H1 (cell line): Measurements from ENCODE around the gene ANKFY1. TPM values are rescaled to one million over a fixed set of nuclear protein-coding genes. Genes with fewer than 3 reads are reported as not detected.

Experiments
- CTCF ChIA-PET: fragments of 300-600 bp; sonication (Branson Sonifier 250); formaldehyde crosslinking; loops from one replicate; lab custom pipeline; 2021; ENCODE audit not compliant: partially characterized antibody; lab: Charles Lee
- POLR2A ChIA-PET: fragments of 300-600 bp; sonication (Branson Sonifier 250); formaldehyde crosslinking; loops from one replicate; lab custom pipeline; 2021; ENCODE audit warnings: inconsistent platforms; ENCODE audit not compliant: partially characterized antibody; lab: Charles Lee
- DNase-seq, 2 experiments: peaks; one replicate each; pipeline versions ENCODE4 v3.0.0 to v3.0.0-alpha.2; 2010 to 2022; ENCODE audit warnings: low spot score in 2 of 2, low read depth in 1 of 2, mixed read lengths in 1 of 2
- FAIRE-seq: peaks from 2 replicates; lab custom pipeline; 2011; peaks lifted over from hg19 to GRCh38; lab: Jason Lieb, UNC
- H2AFZ ChIP-seq: 2 replicates; pipeline ENCODE4 v1.8.1; 2012; ENCODE audit warnings: low read length, inconsistent platforms
- H2AK5ac ChIP-seq: 2 replicates; pipeline ENCODE4 v1.6.1; 2013; ENCODE audit warnings: low read depth, low read length
- H2BK120ac ChIP-seq: replicated peaks from 2 replicates; pipeline ENCODE3; 2013; ENCODE audit warnings: low read depth, low read length, inconsistent platforms
- H2BK12ac ChIP-seq: 2 replicates; pipeline ENCODE4 v1.6.1; 2013; ENCODE audit warnings: low read depth, low read length
- H2BK15ac ChIP-seq: 2 replicates; pipeline ENCODE4 v1.6.1; 2013; ENCODE audit warnings: low read length
- H2BK20ac ChIP-seq: 2 replicates; pipeline ENCODE4 v1.6.1; 2013; ENCODE audit warnings: low read length
- H2BK5ac ChIP-seq: 2 replicates; pipeline ENCODE4 v1.6.1; 2013; ENCODE audit warnings: low read depth, low read length
- H3K14ac ChIP-seq: 2 replicates; pipeline ENCODE4 v1.6.1; 2013; ENCODE audit warnings: inconsistent platforms; ENCODE audit not compliant: insufficient read length
- H3K18ac ChIP-seq: 2 replicates; pipeline ENCODE4 v1.6.1; 2013; ENCODE audit warnings: low read length; ENCODE audit errors: extremely low read depth
- H3K23ac ChIP-seq: 2 replicates; pipeline ENCODE4 v1.6.1; 2013; ENCODE audit warnings: inconsistent platforms; ENCODE audit not compliant: insufficient read length
- H3K23me2 ChIP-seq: 2 replicates; pipeline ENCODE4 v1.6.1; 2013; ENCODE audit warnings: low read depth, low read length
- H3K27ac ChIP-seq: 2 replicates; pipeline ENCODE4 v1.6.1; 2011; ENCODE audit warnings: low read depth, low read length, inconsistent platforms
- H3K27me3 ChIP-seq, 4 experiments: replicated peaks in 1 of 4; 1 replicate in 1 of 4; 2 replicates in 3 of 4; pipeline versions ENCODE4 v1.6.1 to v1.8.1; 2011 to 2013; ENCODE audit warnings: low read length in 3 of 4, mild to moderate bottlenecking in 3 of 4, inconsistent platforms in 2 of 4, mixed read lengths in 2 of 4, moderate library complexity in 1 of 4; ENCODE audit not compliant: control insufficient read depth in 3 of 4, insufficient read depth in 3 of 4; ENCODE audit errors: extremely low read depth in 1 of 4
- H3K36me3 ChIP-seq, 4 experiments: 2 replicates each; pipeline versions ENCODE4 v1.6.1 to v1.8.1; 2011 to 2013; ENCODE audit warnings: mild to moderate bottlenecking in 4 of 4, low read length in 3 of 4, moderate library complexity in 2 of 4, control low read depth in 1 of 4, inconsistent platforms in 1 of 4; ENCODE audit not compliant: insufficient read depth in 4 of 4, control insufficient read depth in 2 of 4
- H3K4ac ChIP-seq: replicated peaks from 2 replicates; pipeline ENCODE3; 2013; ENCODE audit warnings: low read length, low read depth, mixed read lengths, inconsistent platforms; ENCODE audit not compliant: insufficient read length
- H3K4me1 ChIP-seq, 4 experiments: replicated peaks in 1 of 4; 1 replicate in 1 of 4; 2 replicates in 3 of 4; pipeline versions ENCODE4 v1.6.1 to v1.8.1; 2011 to 2013; ENCODE audit warnings: low read length in 3 of 4, inconsistent platforms in 2 of 4, mixed read lengths in 1 of 4; ENCODE audit not compliant: insufficient read depth in 4 of 4, control insufficient read depth in 3 of 4
- H3K4me2 ChIP-seq, 2 experiments: 2 replicates each; pipeline versions ENCODE4 v1.6.1 to v1.8.1; 2011 to 2013; ENCODE audit warnings: low read depth in 2 of 2, low read length in 2 of 2, control low read depth in 1 of 2, inconsistent platforms in 1 of 2, mild to moderate bottlenecking in 1 of 2; ENCODE audit not compliant: insufficient read depth in 1 of 2
- H3K4me3 ChIP-seq, 4 experiments: fragments of 200-600, 300-600 bp in 1 of 4; sonication (generic), shearing (Covaris generic), sonication (Bioruptor Twin) in 1 of 4; 2 replicates each; pipeline versions ENCODE4 v1.5.1 to v1.8.1; 2011 to 2016; ENCODE audit warnings: low read length in 4 of 4, low read depth in 3 of 4, control low read depth in 2 of 4, inconsistent platforms in 2 of 4, mild to moderate bottlenecking in 2 of 4, mixed read lengths in 1 of 4, moderate library complexity in 1 of 4; ENCODE audit not compliant: insufficient read depth in 2 of 4; ENCODE audit errors: extremely low read depth in 1 of 4
- H3K56ac ChIP-seq: replicated peaks from 2 replicates; pipeline ENCODE3; 2013; ENCODE audit warnings: low read depth, mild to moderate bottlenecking, mixed read lengths, low read length, inconsistent platforms; ENCODE audit not compliant: insufficient read length
- H3K79me1 ChIP-seq: 2 replicates; pipeline ENCODE4 v1.6.1; 2013; ENCODE audit warnings: low read depth, low read length, control low read depth
- H3K79me2 ChIP-seq, 2 experiments: 2 replicates each; pipeline versions ENCODE4 v1.6.1 to v1.8.1; 2012 to 2013; ENCODE audit warnings: low read length in 2 of 2, mild to moderate bottlenecking in 2 of 2, inconsistent platforms in 1 of 2; ENCODE audit not compliant: insufficient read depth in 2 of 2, control insufficient read depth in 1 of 2
- H3K9ac ChIP-seq, 4 experiments: replicated peaks in 1 of 4; 1 replicate in 1 of 4; 2 replicates in 3 of 4; pipeline versions ENCODE4 v1.6.1 to v1.8.1; 2011 to 2013; ENCODE audit warnings: low read depth in 3 of 4, low read length in 3 of 4, control low read depth in 2 of 4, mild to moderate bottlenecking in 2 of 4, moderate library complexity in 2 of 4, inconsistent platforms in 1 of 4; ENCODE audit errors: extremely low read depth in 1 of 4
- H3K9me3 ChIP-seq, 2 experiments: 2 replicates each; pipeline versions ENCODE4 v1.6.1 to v1.8.1; 2012 to 2013; ENCODE audit warnings: mild to moderate bottlenecking in 2 of 2, moderate library complexity in 2 of 2, control low read depth in 1 of 2, inconsistent platforms in 1 of 2, low read depth in 1 of 2, low read length in 1 of 2, mixed read lengths in 1 of 2; ENCODE audit not compliant: insufficient read depth in 2 of 2
- H4K20me1 ChIP-seq, 2 experiments: replicated peaks in 1 of 2; 2 replicates each; pipeline versions ENCODE3 to v1.8.1; 2011 to 2013; ENCODE audit warnings: inconsistent platforms in 2 of 2, low read length in 2 of 2, mild to moderate bottlenecking in 1 of 2; ENCODE audit not compliant: insufficient read depth in 2 of 2, control insufficient read depth in 1 of 2
- H4K5ac ChIP-seq: 2 replicates; pipeline ENCODE4 v1.6.1; 2013; ENCODE audit warnings: low read length, low read depth, mixed read lengths, inconsistent platforms; ENCODE audit not compliant: insufficient read length
- H4K8ac ChIP-seq: 2 replicates; pipeline ENCODE4 v1.8.0; 2013; ENCODE audit warnings: mild to moderate bottlenecking, moderate library complexity, low read length, inconsistent platforms; ENCODE audit not compliant: insufficient read depth; ENCODE audit errors: extremely low read depth
- H4K91ac ChIP-seq: replicated peaks from 2 replicates; pipeline ENCODE3; 2013; ENCODE audit warnings: low read length, mixed read lengths, inconsistent platforms; ENCODE audit not compliant: insufficient read length
- SIX5 ChIP-seq: IDR thresholded peaks from 2 replicates; pipeline ENCODE4 v1.6.1; 2011; ENCODE audit warnings: mild to moderate bottlenecking, low read depth, low read length
- SP4 ChIP-seq: IDR thresholded peaks from 2 replicates; pipeline ENCODE4 v1.6.1; 2012; ENCODE audit warnings: low read length, inconsistent platforms
- YY1 ChIP-seq: IDR thresholded peaks from 2 replicates; pipeline ENCODE4 v1.6.1; 2011; ENCODE audit warnings: low read depth, mild to moderate bottlenecking, low read length
- WGBS, 2 experiments: shearing (Covaris generic) in 1 of 2; methylation state at CpG; one replicate each; pipeline versions ENCODE4 v1.1.6 to v1.1.7; 2013 to 2015; ENCODE audit warnings: low lambda C conversion rate in 2 of 2, mixed read lengths in 2 of 2, inconsistent platforms in 1 of 2, low coverage in 1 of 2, missing lambda C conversion rate in 1 of 2; ENCODE audit not compliant: insufficient replicate concordance in 2 of 2, insufficient coverage in 1 of 2, insufficient read length in 1 of 2; ENCODE audit errors: extremely low coverage in 1 of 2, missing lambda C conversion rate in 1 of 2; 5-methylcytosine and 5-hydroxymethylcytosine counted together
- polyA plus RNA-seq, 7 experiments: library from polyadenylated mRNA; depleted of rRNA in 3 of 7; stranded (reverse) in 5 of 7; unstranded in 2 of 7; fragments of >200 nt in 5 of 7; fragments of 200-250 nt in 2 of 7; gene quantifications; 1 replicate in 5 of 7; 2 replicates in 1 of 7; 4 replicates in 1 of 7; pipeline versions ENCODE4 v1.2.1 to v1.2.3, GENCODE V29; 2011 to 2013; ENCODE audit warnings: missing spikeins in 2 of 7, mixed read lengths in 2 of 7
- total RNA-seq: library from RNA; stranded (reverse); fragmentation: NEBNext Ultra II Directional; extraction: Animal tissue kit (Norgen Biotek cat#: 25700); gene quantifications from 2 replicates; pipeline ENCODE4 v1.2.1, GENCODE V29; 2021

ANKFY1 gene
- total and polyA plus RNA-seq, 2 of the 8 experiments (the other 6 are each of a cell fraction or from before 2014, with no cell fraction given), result 28.3 to 45.3 TPM

GRCh38 chr17:4184811-4185210 lies 79.0 kb downstream of the ANKFY1 start:
- H3K4me3 ChIP-seq, result no peak overlapping the region
- ChIA-PET POLR2A (no interaction called here), CTCF (interaction anchor here (1.6 kb wide), 1 partner anchor 28 kb away, joined by 4 read pairs; no protein-coding TSS in a partner anchor)
- no peak overlapping the region for H3K56ac ChIP-seq
- H4K20me1 ChIP-seq, result peaks cover 0 to 7% of the 10 kb centered on the region in 2 experiments
- no peak overlapping the region for H4K91ac ChIP-seq
- DNase-seq (no peak), FAIRE-seq (no peak)
- no peak overlapping the region for H3K4ac ChIP-seq
- H3K4me1 ChIP-seq, result peaks cover 3 to 10% (median 7%) of the 10 kb centered on the region in 4 experiments
- H2AK5ac ChIP-seq, result no peak overlapping the region
- H3K23ac ChIP-seq, result no peak overlapping the region
- H2BK15ac ChIP-seq, result no peak overlapping the region
- no peaks in the 10 kb centered on the region for H3K9me3 ChIP-seq
- H3K36me3 ChIP-seq, result peaks cover 20 to 65% (median 54%) of the 10 kb centered on the region in 4 experiments
- no peak overlapping the region for H3K18ac ChIP-seq
- H3K9ac ChIP-seq, result no peak overlapping the region
- no peaks in the 10 kb centered on the region for H3K27me3 ChIP-seq
- no peaks in the 10 kb centered on the region for H3K23me2 ChIP-seq
- no peaks in the 10 kb centered on the region; the same call in 1 of the 2 replicates for H3K79me1 ChIP-seq
- peak overlapping the region; percentile 77; the same call in 1 of the 2 replicates for H4K8ac ChIP-seq
- H2BK5ac ChIP-seq, result no peak overlapping the region
- H2BK120ac ChIP-seq, result no peak overlapping the region
- H4K5ac ChIP-seq, result no peak overlapping the region
- H3K27ac ChIP-seq, result no peak overlapping the region
- H3K14ac ChIP-seq, result no peak overlapping the region
- no peak overlapping the region for H3K4me2 ChIP-seq
- no peak overlapping the region for H2BK20ac ChIP-seq
- H2BK12ac ChIP-seq, result no peak overlapping the region
- TF ChIP-seq SP4, result no peak
- TF ChIP-seq SIX5, result no peak
- no peak for TF ChIP-seq YY1
- no peak overlapping the region for H2AFZ ChIP-seq
- H3K79me2 ChIP-seq, result no peaks in the 10 kb centered on the region; a peak in 1 of 4 replicates
- WGBS, 2 experiments, result 90% methylated on average over 18 of the region's 18 CpGs; no CpG with 5 or more reads in 1 of the 2 experiments
